ENCODE measurements around the gene PTPN7.
A peak's percentile ranks its signal among the peaks of the same experiment; 100 is the strongest.
"Not testable (repeated sequence)": the region's sequence is repeated elsewhere in the genome, so short reads cannot be mapped to it uniquely, and the experiment has no call there.

The PTPN7 gene

GRCh38 chr1:202145068-202145743 lies 15.2 kb downstream of the PTPN7 start:
- TF ChIP-seq CTCF (conservative IDR thresholded peaks at IDR 0.05): no peak
- peak overlapping the region; percentile 92 for H3K27ac ChIP-seq

- TF ChIP-seq CTCF (conservative IDR thresholded peaks at IDR 0.05): no peak
- H3K27ac ChIP-seq: peak within 1 kb of the TSS; percentile 92
These were observed 15.9 kb downstream of the PTPN7 start, which contains the start of gene ARL8A for GRCh38 chr1:202144402-202145067. Gene ARL8A, minus strand, starts transcription at chr1:202144737. Its CDS starts 165 bp downstream, at chr1:202144572.

GRCh38 chr1:202143768-202144401 lies 16.5 kb downstream of the PTPN7 start:
- H3K27ac ChIP-seq: peak overlapping the region; percentile 92
- TF ChIP-seq CTCF (conservative IDR thresholded peaks at IDR 0.05): no peak

- no peak for TF ChIP-seq CTCF (conservative IDR thresholded peaks at IDR 0.05)
- H3K27ac ChIP-seq: peak overlapping the region; percentile 92
These were observed 17.2 kb downstream of the PTPN7 start for GRCh38 chr1:202143011-202143767.

- H3K27ac ChIP-seq: not testable (repeated sequence)
These were observed 18.9 kb downstream of the PTPN7 start for GRCh38 chr1:202141468-202141867.

- no peak for TF ChIP-seq CTCF (conservative IDR thresholded peaks at IDR 0.05)
These were observed 19.6 kb downstream of the PTPN7 start for GRCh38 chr1:202140833-202141232.

GRCh38 chr1:202135221-202135721 lies 25.1 kb downstream of the PTPN7 start:
- TF ChIP-seq CTCF (conservative IDR thresholded peaks at IDR 0.05): peak; percentile 91
- no peak overlapping the region for H3K27ac ChIP-seq

More at GRCh38 chr1:202140833-202141232, 19.6 kb downstream of the PTPN7 start:
- H3K27ac ChIP-seq: no peak overlapping the region
